ENCODE results near the gene BAK1. TPM values are rescaled to one million over a fixed set of nuclear protein-coding genes. Genes with fewer than 3 reads are reported as not detected.
A peak's percentile ranks its signal among the peaks of the same experiment; 100 is the strongest.
"Not testable (repeated sequence)": the region's sequence is repeated elsewhere in the genome, so short reads cannot be mapped to it uniquely, and the experiment has no call there.

BAK1 gene

GRCh38 chr6:33533163-33533869 lies 46.8 kb downstream of the BAK1 start:
- peak overlapping the region; percentile 28 for H2AFZ ChIP-seq (ENCODE audit: low read length)
- not testable (repeated sequence) for H3K23ac ChIP-seq (ENCODE audit: low read depth, low read length, poor library complexity); H3K4me2 ChIP-seq (ENCODE audit: insufficient read depth, low read length, poor library complexity, severe bottlenecking); H3K14ac ChIP-seq (ENCODE audit: low read length); H3K18ac ChIP-seq (ENCODE audit: low read length); H3K27ac ChIP-seq (replicated peaks; ENCODE audit: low read length); DNase-seq (ENCODE audit: low spot score); H2BK15ac ChIP-seq (ENCODE audit: low read length); H3K4me1 ChIP-seq (ENCODE audit: control insufficient read depth in 2 of 2, insufficient read depth in 1 of 2, low read depth in 1 of 2, low read length in 2 of 2); H3K4me3 ChIP-seq (ENCODE audit: low read length in 2 of 2); H3K27me3 ChIP-seq (ENCODE audit: control insufficient read depth in 3 of 3, insufficient read depth in 3 of 3, low read depth in 1 of 3, low read length in 3 of 3); H2BK5ac ChIP-seq (ENCODE audit: low read length); H3K9me3 ChIP-seq (replicated peaks in 1 of 2; ENCODE audit: control insufficient read depth in 2 of 2, insufficient read depth in 1 of 2, low read depth in 1 of 2, low read length in 2 of 2); H2AK5ac ChIP-seq (ENCODE audit: low read depth, low read length); H3K4ac ChIP-seq (ENCODE audit: low read length); H4K91ac ChIP-seq (ENCODE audit: low read depth, low read length, poor library complexity); H3K79me1 ChIP-seq (ENCODE audit: low read depth, low read length); H4K8ac ChIP-seq (ENCODE audit: low read depth, low read length); H3K36me3 ChIP-seq (replicated peaks in 1 of 2; ENCODE audit: control insufficient read depth in 2 of 2, insufficient read depth in 2 of 2, low read length in 2 of 2); H2BK12ac ChIP-seq (ENCODE audit: low read length); H2BK120ac ChIP-seq (ENCODE audit: low read depth, low read length); H3K9ac ChIP-seq (ENCODE audit: low read depth, low read length, poor library complexity)
- WGBS, 2 donors (ENCODE audit: extremely low coverage in 2 of 2, insufficient read length in 2 of 2, insufficient replicate concordance in 1 of 2): no CpG with 5 or more reads among the region's 22 CpGs

DNA sequence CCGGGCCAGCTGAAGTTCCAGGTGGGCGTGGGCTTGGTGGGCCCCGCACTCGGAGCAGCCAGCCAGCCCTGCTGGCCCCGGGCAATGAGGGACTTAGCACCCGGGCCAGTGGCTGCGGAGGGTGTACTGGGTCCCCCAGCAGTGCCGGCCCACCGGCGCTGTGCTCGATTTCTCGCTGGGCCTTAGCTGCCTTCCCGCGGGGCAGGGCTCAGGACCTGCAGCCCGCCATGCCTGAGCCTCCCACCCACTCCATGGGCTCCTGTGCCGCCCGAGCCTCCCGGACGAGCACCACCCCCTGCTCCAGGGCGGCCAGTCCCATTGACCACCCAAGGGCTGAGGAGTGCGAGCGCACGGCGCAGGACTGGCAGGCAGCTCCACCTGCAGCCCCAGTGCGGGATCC lies 47.6 kb downstream of the BAK1 start:
- not testable (repeated sequence) for H3K4me1 ChIP-seq (ENCODE audit: control insufficient read depth in 2 of 2, insufficient read depth in 1 of 2, low read depth in 1 of 2, low read length in 2 of 2); H2AFZ ChIP-seq (ENCODE audit: low read length); H3K18ac ChIP-seq (ENCODE audit: low read length); H3K36me3 ChIP-seq (replicated peaks in 1 of 2; ENCODE audit: control insufficient read depth in 2 of 2, insufficient read depth in 2 of 2, low read length in 2 of 2); H3K9ac ChIP-seq (ENCODE audit: low read depth, low read length, poor library complexity); DNase-seq (ENCODE audit: low spot score); H2BK15ac ChIP-seq (ENCODE audit: low read length); H3K9me3 ChIP-seq (replicated peaks in 1 of 2; ENCODE audit: control insufficient read depth in 2 of 2, insufficient read depth in 1 of 2, low read depth in 1 of 2, low read length in 2 of 2); H3K27ac ChIP-seq (replicated peaks; ENCODE audit: low read length); H2AK5ac ChIP-seq (ENCODE audit: low read depth, low read length); H2BK12ac ChIP-seq (ENCODE audit: low read length); H4K91ac ChIP-seq (ENCODE audit: low read depth, low read length, poor library complexity); H3K23ac ChIP-seq (ENCODE audit: low read depth, low read length, poor library complexity); H3K79me1 ChIP-seq (ENCODE audit: low read depth, low read length); H3K4ac ChIP-seq (ENCODE audit: low read length); H3K14ac ChIP-seq (ENCODE audit: low read length); H2BK5ac ChIP-seq (ENCODE audit: low read length); H3K4me3 ChIP-seq (ENCODE audit: low read length in 2 of 2); H3K27me3 ChIP-seq (ENCODE audit: control insufficient read depth in 3 of 3, insufficient read depth in 3 of 3, low read depth in 1 of 3, low read length in 3 of 3); H3K4me2 ChIP-seq (ENCODE audit: insufficient read depth, low read length, poor library complexity, severe bottlenecking); H4K8ac ChIP-seq (ENCODE audit: low read depth, low read length); H2BK120ac ChIP-seq (ENCODE audit: low read depth, low read length)
- WGBS, 2 donors (ENCODE audit: extremely low coverage in 2 of 2, insufficient read length in 2 of 2, insufficient replicate concordance in 1 of 2): no CpG with 5 or more reads among the region's 25 CpGs

GRCh38 chr6:33530617-33531016 lies 49.5 kb downstream of the BAK1 start:
- not testable (repeated sequence) for H2BK15ac ChIP-seq (ENCODE audit: low read length); H2BK12ac ChIP-seq (ENCODE audit: low read length); H3K79me1 ChIP-seq (ENCODE audit: low read depth, low read length); H3K18ac ChIP-seq (ENCODE audit: low read length); H3K36me3 ChIP-seq (replicated peaks in 1 of 2; ENCODE audit: control insufficient read depth in 2 of 2, insufficient read depth in 2 of 2, low read length in 2 of 2); H3K27me3 ChIP-seq (ENCODE audit: control insufficient read depth in 3 of 3, insufficient read depth in 3 of 3, low read depth in 1 of 3, low read length in 3 of 3); DNase-seq (ENCODE audit: low spot score); H3K4me1 ChIP-seq (ENCODE audit: control insufficient read depth in 2 of 2, insufficient read depth in 1 of 2, low read depth in 1 of 2, low read length in 2 of 2); H2AK5ac ChIP-seq (ENCODE audit: low read depth, low read length); H3K27ac ChIP-seq (replicated peaks; ENCODE audit: low read length); H3K9ac ChIP-seq (ENCODE audit: low read depth, low read length, poor library complexity); H2BK120ac ChIP-seq (ENCODE audit: low read depth, low read length); H3K14ac ChIP-seq (ENCODE audit: low read length); H3K9me3 ChIP-seq (replicated peaks in 1 of 2; ENCODE audit: control insufficient read depth in 2 of 2, insufficient read depth in 1 of 2, low read depth in 1 of 2, low read length in 2 of 2); H2AFZ ChIP-seq (ENCODE audit: low read length); H3K4me3 ChIP-seq (ENCODE audit: low read length in 2 of 2); H3K4ac ChIP-seq (ENCODE audit: low read length); H2BK5ac ChIP-seq (ENCODE audit: low read length); H3K4me2 ChIP-seq (ENCODE audit: insufficient read depth, low read length, poor library complexity, severe bottlenecking); H4K8ac ChIP-seq (ENCODE audit: low read depth, low read length); H3K23ac ChIP-seq (ENCODE audit: low read depth, low read length, poor library complexity); H4K91ac ChIP-seq (ENCODE audit: low read depth, low read length, poor library complexity)

Small RNA genes lying within 50 kb of the gene (small RNA-seq; reads per million reads assigned to genes)
- not detected for gene RF00017 (ENCODE audit: insufficient read depth)
